Gastroesophageal sphincter (tissue), 3 donors: Measurements from ENCODE around the gene PCDHA3.

ENCODE experiments used
- CTCF ChIP-seq, 4 experiments: fragments of 200-600 bp in 2 of 4; fragments of 450-650 bp in 2 of 4; sonication (generic) in 1 of 4; IDR thresholded peaks; one replicate each; pipeline ENCODE4 v1.5.1; 2017 to 2019; ENCODE audit warnings: antibody characterized with exemption in 4 of 4, mild to moderate bottlenecking in 2 of 4, moderate library complexity in 2 of 4
- EP300 ChIP-seq: sonication (generic); formaldehyde crosslinking; IDR thresholded peaks from one replicate; pipeline ENCODE4 v1.6.1; 2017; ENCODE audit warnings: antibody characterized with exemption, mild to moderate bottlenecking
- POLR2A ChIP-seq, 2 donors: fragments of 450-650 bp; IDR thresholded peaks; one replicate each; pipeline ENCODE4 v1.6.1; 2017; ENCODE audit warnings: antibody characterized with exemption in 2 of 2, mild to moderate bottlenecking in 2 of 2, moderate library complexity in 1 of 2
- POLR2AphosphoS5 ChIP-seq: sonication (generic); formaldehyde crosslinking; IDR thresholded peaks from one replicate; pipeline ENCODE4 v1.6.1; 2017; ENCODE audit warnings: antibody characterized with exemption

GRCh38 chr5:140794595-140795258 lies 6.1 kb upstream of the PCDHA3 start, which contains the start of gene PCDHA2:
- TF ChIP-seq CTCF (IDR thresholded peaks at IDR 0.05) (peak in 1 of 4 experiments; percentile 36), POLR2AphosphoS5 (no peak), POLR2A (IDR thresholded peaks at IDR 0.05) (no peak), EP300 (no peak)
